A549 (cell line): Measurements from ENCODE around the gene NUP50.

Experiments
- BHLHE40 ChIP-seq: IDR thresholded peaks from 2 replicates; pipeline ENCODE4 v1.6.1; 2012; ENCODE audit warnings: low read depth, low read length, inconsistent platforms
- CHD2 ChIP-seq: fragments of 150-350 bp; IDR thresholded peaks from 2 replicates; pipeline ENCODE4 v1.6.1; 2014; ENCODE audit warnings: low read length; ENCODE audit not compliant: partially characterized antibody
- CTCF ChIP-seq: fragments of >200 bp; sonication (Bioruptor Twin); formaldehyde crosslinking; IDR thresholded peaks from 3 replicates; pipeline ENCODE4 v1.5.1; 2016
- EP300 ChIP-seq, 2 experiments: fragments of >200 bp; sonication (Bioruptor Twin); formaldehyde crosslinking; IDR thresholded peaks; 2 replicates in 1 of 2; 3 replicates in 1 of 2; pipeline ENCODE4 v1.6.1; 2016 to 2017
- MAZ ChIP-seq: fragments of 150-350 bp; IDR thresholded peaks from 2 replicates; pipeline ENCODE4 v1.6.1; 2014; ENCODE audit warnings: antibody characterized with exemption, low read depth, low read length, borderline replicate concordance
- POLR2A ChIP-seq: IDR thresholded peaks from 2 replicates; pipeline ENCODE4 v1.6.1; 2012; ENCODE audit warnings: mild to moderate bottlenecking, low read length
- RNF2 ChIP-seq: fragments of 200-600 bp; sonication (generic); IDR thresholded peaks from 2 replicates; pipeline ENCODE4 v1.6.1; 2016; ENCODE audit warnings: low read depth, mild to moderate bottlenecking, antibody characterized with exemption, moderate library complexity, borderline replicate concordance

GRCh38 chr22:45166932-45167331 is 3.2 kb downstream of the NUP50 start:
- TF ChIP-seq RNF2 (no peak), POLR2A (no peak), CTCF (no peak), MAZ (no peak), EP300 (IDR thresholded peaks at IDR 0.05) (no peak), CHD2 (no peak), BHLHE40 (no peak)
